Measurements from ENCODE around the gene HNRNPDL.
"Not testable (repeated sequence)": the region's sequence is repeated elsewhere in the genome, so short reads cannot be mapped to it uniquely, and the experiment has no call there.

Gene HNRNPDL

GRCh38 chr4:82419451-82419850 lies 10.8 kb downstream of the HNRNPDL start:
- CTCF ChIA-PET = no interaction called here
- Histone ChIP-seq H3K4me1 (ENCODE audit: control insufficient read depth, insufficient read depth, low read length) (no peaks in the 10 kb centered on the region), H3K36me3 (ENCODE audit: control insufficient read depth in 2 of 2, insufficient read depth in 1 of 2, low read length in 2 of 2) (peaks cover 7 to 14% of the 10 kb centered on the region in 2 experiments; a peak in 2 of 3 replicates), H3K9me3 (ENCODE audit: control insufficient read depth, insufficient read depth, low read depth, low read length) (no peaks in the 10 kb centered on the region), H3K27ac (ENCODE audit: extremely low read depth, low read depth, low read length) (no peak overlapping the region), H3K4me3 (ENCODE audit: low read depth, low read length) (no peak overlapping the region)
- no peak for TF ChIP-seq ZNF366 (tag by site-specific recombination; conservative IDR thresholded peaks at IDR 0.05)
- TF ChIP-seq ZNF585B (tag by site-specific recombination; IDR thresholded peaks at IDR 0.05) = peak; percentile 41
- no peak for TF ChIP-seq ZNF768 (tag by site-specific recombination; IDR thresholded peaks at IDR 0.05)
- no peak for TF ChIP-seq ZNF76 (tag by site-specific recombination; IDR thresholded peaks at IDR 0.05; ENCODE audit: borderline replicate concordance, low read depth)
- POLR2A ChIA-PET = interaction anchor here (2.3 kb wide), 1 partner anchor 10 kb away, joined by 21 read pairs; no protein-coding TSS in a partner anchor

DNA sequence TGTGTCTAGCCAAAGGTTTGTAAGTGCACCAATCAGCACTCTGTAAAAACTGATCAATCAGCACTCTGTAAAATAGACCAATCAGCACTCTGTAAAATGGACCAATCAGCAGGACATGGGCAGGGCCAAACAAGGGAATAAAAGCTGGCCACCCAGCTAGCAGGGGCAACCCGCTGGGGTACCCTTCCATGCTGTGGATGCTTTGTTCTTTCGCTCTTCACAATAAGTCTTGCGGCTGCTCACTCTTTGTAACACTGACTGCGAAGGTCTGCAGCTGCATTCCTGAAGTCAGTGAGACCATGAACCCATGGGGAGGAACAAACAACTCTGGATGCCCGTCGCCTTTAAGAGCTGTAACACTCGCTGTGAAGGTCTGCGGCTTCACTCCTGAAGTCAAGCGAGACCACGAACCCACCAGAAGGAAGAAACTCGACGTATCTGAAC lies 14.3 kb downstream of the HNRNPDL start:
- ChIA-PET POLR2A (interaction anchor here (2.7 kb wide), 1 partner anchor 14 kb away, joined by 7 read pairs; the partner anchor contains the start of gene HNRNPDL), CTCF (no interaction called here)
- H3K4me1 ChIP-seq (ENCODE audit: control insufficient read depth, insufficient read depth, low read length) = no peaks in the 10 kb centered on the region
- H3K27ac ChIP-seq (ENCODE audit: extremely low read depth, low read depth, low read length) = no peak overlapping the region
- H3K36me3 ChIP-seq (ENCODE audit: control insufficient read depth in 2 of 2, insufficient read depth in 1 of 2, low read length in 2 of 2) = no peaks in the 10 kb centered on the region
- H3K9me3 ChIP-seq (ENCODE audit: control insufficient read depth, insufficient read depth, low read depth, low read length) = no peaks in the 10 kb centered on the region
- TF ChIP-seq ZNF114 (tag by site-specific recombination; IDR thresholded peaks at IDR 0.05) (no peak), ZBTB7A (tag by site-specific recombination; IDR thresholded peaks at IDR 0.05; ENCODE audit: low read depth) (no peak), ZNF544 (tag by site-specific recombination; IDR thresholded peaks at IDR 0.05) (no peak), ZNF354C (tag by site-specific recombination; IDR thresholded peaks at IDR 0.05; ENCODE audit: borderline replicate concordance, low read depth) (no peak), ZBTB8A (tag by site-specific recombination; IDR thresholded peaks at IDR 0.05) (no peak), ZNF677 (tag by site-specific recombination; IDR thresholded peaks at IDR 0.05) (no peak), ZBTB44 (tag by site-specific recombination; IDR thresholded peaks at IDR 0.05) (no peak), ZBTB17 (tag by site-specific recombination; IDR thresholded peaks at IDR 0.05) (no peak), KLF8 (tag by site-specific recombination; IDR thresholded peaks at IDR 0.05) (no peak), ZNF140 (tag by site-specific recombination; IDR thresholded peaks at IDR 0.05) (no peak), GLIS2 (tag by site-specific recombination; IDR thresholded peaks at IDR 0.05) (no peak), ZNF335 (tag by site-specific recombination; conservative IDR thresholded peaks at IDR 0.05) (no peak), OVOL3 (tag by site-specific recombination; IDR thresholded peaks at IDR 0.05) (no peak), ZNF843 (tag by site-specific recombination; IDR thresholded peaks at IDR 0.05) (no peak), SP7 (tag by site-specific recombination; IDR thresholded peaks at IDR 0.05) (no peak), WT1 (tag by site-specific recombination; IDR thresholded peaks at IDR 0.05) (no peak)
- no peak overlapping the region for H3K4me3 ChIP-seq (ENCODE audit: low read depth, low read length)

DNA sequence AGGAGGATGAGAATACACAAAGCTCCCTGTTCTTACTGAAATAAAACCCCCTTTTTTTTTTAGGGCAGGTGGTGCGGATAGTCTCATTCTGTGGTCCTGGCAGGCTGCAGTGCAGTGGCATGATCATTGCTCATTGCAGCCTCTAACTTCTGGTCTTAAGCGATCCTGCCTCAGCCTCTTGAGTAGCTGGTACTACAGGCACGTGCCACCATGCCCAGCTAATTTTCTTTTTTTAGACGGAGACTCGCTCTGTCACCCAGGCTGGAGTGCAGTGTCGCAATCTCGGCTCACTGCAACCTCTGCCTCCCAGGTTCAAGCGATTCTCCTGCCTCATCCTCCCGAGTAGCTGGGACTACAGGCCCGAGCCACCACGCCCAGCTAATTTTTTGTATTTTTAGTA lies 15.2 kb downstream of the HNRNPDL start:
- H3K4me3 ChIP-seq (ENCODE audit: low read depth, low read length); H3K36me3 ChIP-seq (ENCODE audit: control insufficient read depth in 2 of 2, insufficient read depth in 1 of 2, low read length in 2 of 2); H3K4me1 ChIP-seq (ENCODE audit: control insufficient read depth, insufficient read depth, low read length); CTCF ChIA-PET; H3K27ac ChIP-seq (ENCODE audit: extremely low read depth, low read depth, low read length); H3K9me3 ChIP-seq (ENCODE audit: control insufficient read depth, insufficient read depth, low read depth, low read length): not testable (repeated sequence)
- POLR2A ChIA-PET = interaction anchor here (2.7 kb wide), 1 partner anchor 15 kb away, joined by 7 read pairs; the partner anchor contains the start of gene HNRNPDL

GRCh38 chr4:82403725-82404124 lies 26.5 kb downstream of the HNRNPDL start:
- TF ChIP-seq GLI2 (tag by site-specific recombination; IDR thresholded peaks at IDR 0.05; ENCODE audit: borderline replicate concordance, low read depth) (no peak), TSHZ1 (tag by site-specific recombination; IDR thresholded peaks at IDR 0.05; ENCODE audit: borderline replicate concordance) (no peak), ZNF223 (tag by site-specific recombination; IDR thresholded peaks at IDR 0.05) (no peak), ZNF529 (tag by site-specific recombination; IDR thresholded peaks at IDR 0.05; ENCODE audit: insufficient replicate concordance) (no peak)
- ChIA-PET POLR2A (no interaction called here), CTCF (no interaction called here)
- Histone ChIP-seq H3K4me3 (ENCODE audit: low read depth, low read length) (no peak overlapping the region), H3K27ac (ENCODE audit: extremely low read depth, low read depth, low read length) (no peak overlapping the region), H3K9me3 (ENCODE audit: control insufficient read depth, insufficient read depth, low read depth, low read length) (no peaks in the 10 kb centered on the region), H3K4me1 (ENCODE audit: control insufficient read depth, insufficient read depth, low read length) (no peaks in the 10 kb centered on the region), H3K36me3 (ENCODE audit: control insufficient read depth in 2 of 2, insufficient read depth in 1 of 2, low read length in 2 of 2) (no peaks in the 10 kb centered on the region)

All from HEK293 (cell line).